ENCODE results near the gene LRRC53.

GRCh38 chr1:74432325-74432724, 80.1 kb downstream of the LRRC53 start:
- TF ChIP-seq RAD21 (IDR thresholded peaks at IDR 0.05; ENCODE audit: low read depth) (no peak), MAX (IDR thresholded peaks at IDR 0.05) (no peak), NFIC (IDR thresholded peaks at IDR 0.05) (no peak), TAF1 (IDR thresholded peaks at IDR 0.05; ENCODE audit: low read depth) (no peak), EP300 (IDR thresholded peaks at IDR 0.05; ENCODE audit: borderline replicate concordance) (no peak), EGR1 (IDR thresholded peaks at IDR 0.05) (no peak), YY1 (IDR thresholded peaks at IDR 0.05; ENCODE audit: low read depth) (no peak), CEBPB (IDR thresholded peaks at IDR 0.05) (no peak), TCF12 (IDR thresholded peaks at IDR 0.05; ENCODE audit: low read depth) (no peak), REST (IDR thresholded peaks at IDR 0.05; ENCODE audit: low read depth) (no peak), ZBTB7A (IDR thresholded peaks at IDR 0.05; ENCODE audit: low read depth) (no peak)

Data from Ishikawa (cell line).